Activated B cell treated with CpG ODN at 0.5 μM for 24 hours (primary cell): ENCODE measurements around the gene ARL8A. TPM values are rescaled to one million over a fixed set of nuclear protein-coding genes. Genes with fewer than 3 reads are reported as not detected.

Experiments
- ATAC-seq: fragments of 200-7000 bp; cut with Tn5 transposase; one replicate; pipeline ENCODE4 v1.10.0; 2021; ENCODE audit warnings: low read depth, mild to moderate bottlenecking, moderate library complexity
- CTCF ChIA-PET: fragments of 350-600 bp; sonication (Branson Sonifier 250); formaldehyde crosslinking; loops from one replicate; lab custom pipeline; 2021; ENCODE audit warnings: antibody characterized with exemption; lab: Charles Lee
- POLR2A ChIA-PET: fragments of 350-600 bp; sonication (Branson Sonifier 250); formaldehyde crosslinking; loops from one replicate; lab custom pipeline; 2021; ENCODE audit warnings: antibody characterized with exemption; lab: Charles Lee
- DNase-seq: peaks from one replicate; pipeline ENCODE4 v3.0.0; 2022
- H3K27ac Mint-ChIP-seq: one replicate; pipeline ENCODE4 v1.8.0; 2020; ENCODE audit warnings: mixed read lengths
- H3K27me3 Mint-ChIP-seq: one replicate; pipeline ENCODE4 v1.8.0; 2021; ENCODE audit warnings: mixed read lengths
- H3K36me3 Mint-ChIP-seq: one replicate; pipeline ENCODE4 v1.8.0; 2021; ENCODE audit warnings: low read depth, mixed read lengths
- H3K4me1 Mint-ChIP-seq: one replicate; pipeline ENCODE4 v1.8.0; 2021; ENCODE audit warnings: mixed read lengths
- H3K4me3 Mint-ChIP-seq: one replicate; pipeline ENCODE4 v1.8.0; 2020; ENCODE audit warnings: mild to moderate bottlenecking, mixed read lengths
- H3K9me3 Mint-ChIP-seq: one replicate; pipeline ENCODE4 v1.8.0; 2020; ENCODE audit warnings: mixed read lengths
- CTCF ChIP-seq: fragments of 200-600 bp; IDR thresholded peaks from one replicate; pipeline ENCODE4 v1.8.0; 2022; ENCODE audit warnings: antibody characterized with exemption, mild to moderate bottlenecking
- intact Hi-C: fragments of 100-400 bp; cut with micrococcal nuclease; formaldehyde crosslinking; loops from one replicate; pipeline ENCODE4 v1.15.1; 2024
- total RNA-seq: library from RNA; stranded (reverse); gene quantifications from 2 replicates; pipeline ENCODE4 v1.2.3, GENCODE V29; 2022

Gene ARL8A
- total RNA-seq, 1 donor from 2014 or later = 58.0 TPM

- Mint-ChIP-seq H3K4me3 (peak overlapping the region; percentile 66), H3K27ac (no peak overlapping the region), H3K9me3 (no peaks in the 10 kb centered on the region), H3K27me3 (no peaks in the 10 kb centered on the region), H3K36me3 (peaks cover 4% of the 10 kb centered on the region), H3K4me1 (peaks cover 84% of the 10 kb centered on the region)
- CTCF ChIA-PET = interaction anchor here (0.9 to 1.7 kb wide), 6 partner anchors 12 to 557 kb away, joined by 3 to 6 read pairs (median 4); partner anchors contain the start of gene LGR6
- ATAC-seq (no peak), DNase-seq (no peak)
- POLR2A ChIA-PET = interaction anchor here (0.7 to 1.5 kb wide), 4 partner anchors 8 to 19 kb away, joined by 3 to 6 read pairs (median 4); partner anchors contain the start of gene ARL8A
- intact Hi-C loops = loop anchor here (5.0 to 10.0 kb wide), 4 partner anchors 452 to 1222 kb away; partner anchors contain the start of genes PCAT6 and TMEM183A
- no peak for TF ChIP-seq CTCF
Observed at GRCh38 chr1:202162418-202163280, 18.1 kb upstream of the ARL8A start.

- peaks cover 87% of the 10 kb centered on the region for H3K4me1 Mint-ChIP-seq
- CTCF ChIA-PET = interaction anchor here (0.9 to 1.7 kb wide), 6 partner anchors 13 to 558 kb away, joined by 3 to 6 read pairs (median 4); partner anchors contain the start of gene LGR6
- no peaks in the 10 kb centered on the region for H3K9me3 Mint-ChIP-seq
- no peaks in the 10 kb centered on the region for H3K27me3 Mint-ChIP-seq
- peak overlapping the region; percentile 91 for H3K4me3 Mint-ChIP-seq
- intact Hi-C loops = loop anchor here (5.0 to 10.0 kb wide), 4 partner anchors 453 to 1223 kb away; partner anchors contain the start of genes PCAT6 and TMEM183A
- DNase-seq = peak; percentile 42
- peaks cover 7% of the 10 kb centered on the region for H3K36me3 Mint-ChIP-seq
- no peak for TF ChIP-seq CTCF
- ATAC-seq = peak; percentile 35
- POLR2A ChIA-PET = interaction anchor here (0.7 kb wide), 1 partner anchor 19 kb away, joined by 6 read pairs; no protein-coding TSS in a partner anchor
- H3K27ac Mint-ChIP-seq = no peak overlapping the region
Observed at GRCh38 chr1:202162047-202162417, 17.5 kb upstream of the ARL8A start.

- ATAC-seq (no peak), DNase-seq (no peak)
- H3K4me3 Mint-ChIP-seq = peak overlapping the region; percentile 91
- no peaks in the 10 kb centered on the region for H3K27me3 Mint-ChIP-seq
- CTCF ChIA-PET = interaction anchor here (1.0 to 2.2 kb wide), 10 partner anchors 10 to 150 kb away, joined by 3 to 13 read pairs (median 4); partner anchors contain the start of gene LGR6
- no peak for TF ChIP-seq CTCF
- H3K4me1 Mint-ChIP-seq = peaks cover 87% of the 10 kb centered on the region
- peak overlapping the region; percentile 92 for H3K27ac Mint-ChIP-seq
- H3K36me3 Mint-ChIP-seq = peaks cover 9% of the 10 kb centered on the region
- intact Hi-C loops = loop anchor here (5.0 to 10.0 kb wide), 4 partner anchors 453 to 1223 kb away; partner anchors contain the start of genes PCAT6 and TMEM183A
- POLR2A ChIA-PET = interaction anchor here (1.0 to 3.0 kb wide), 2 partner anchors 12 to 18 kb away, joined by 3 to 29 read pairs; partner anchors contain the start of gene ARL8A
- H3K9me3 Mint-ChIP-seq = no peaks in the 10 kb centered on the region
Observed at GRCh38 chr1:202161151-202162046, 16.9 kb upstream of the ARL8A start.

- DNase-seq = peak; percentile 64
- peaks cover 17% of the 10 kb centered on the region for H3K36me3 Mint-ChIP-seq
- POLR2A ChIA-PET = interaction anchor here (0.6 to 3.0 kb wide), 5 partner anchors 11 to 206 kb away, joined by 3 to 29 read pairs (median 3); partner anchors contain the start of gene ARL8A
- H3K4me1 Mint-ChIP-seq = peaks cover 83% of the 10 kb centered on the region
- peak within 1 kb of the TSS; percentile 92 for H3K27ac Mint-ChIP-seq
- H3K9me3 Mint-ChIP-seq = no peaks in the 10 kb centered on the region
- no peak for TF ChIP-seq CTCF
- CTCF ChIA-PET = interaction anchor here (0.6 to 2.3 kb wide), 11 partner anchors 9 to 151 kb away, joined by 3 to 13 read pairs (median 4); partner anchors contain the start of gene LGR6
- peak within 1 kb of the TSS; percentile 91 for H3K4me3 Mint-ChIP-seq
- H3K27me3 Mint-ChIP-seq = no peaks in the 10 kb centered on the region
- intact Hi-C loops = loop anchor here (1.0 to 10.0 kb wide), 5 partner anchors 17 to 1224 kb away; partner anchors contain the start of genes PCAT6 and TMEM183A
- ATAC-seq = peak; percentile 60
Observed at GRCh38 chr1:202160377-202160940, 15.9 kb upstream of the ARL8A start, which contains the start of gene PTPN7. Gene PTPN7, minus strand, starts transcription at chr1:202160602. Its CDS starts 1,200 bp downstream, at chr1:202159402.
